Caco-2 (cell line): ENCODE results near the gene NUMB. TPM values are rescaled to one million over a fixed set of nuclear protein-coding genes. Genes with fewer than 3 reads are reported as not detected.

Source experiments
- BruUV-seq: library from RNA; stranded (reverse); fragments of 400-500 nt; replicated peaks from 2 replicates; lab custom pipeline; 2021; lab: Mats Ljungman, UMichigan
- CTCF ChIA-PET: fragments of 300-600 bp; sonication (Branson Sonifier 250); formaldehyde crosslinking; loops from one replicate; lab custom pipeline; 2022; ENCODE audit warnings: antibody characterized with exemption; lab: Charles Lee
- POLR2A ChIA-PET: fragments of 300-600 bp; sonication (Branson Sonifier 250); formaldehyde crosslinking; loops from one replicate; lab custom pipeline; 2022; ENCODE audit warnings: antibody characterized with exemption; lab: Charles Lee
- DNase-seq, 2 experiments: peaks; one replicate each; pipeline versions ENCODE4 v3.0.0 to v3.0.0-alpha.2; 2020 to 2022
- H3K27me3 ChIP-seq: replicated peaks from 2 replicates; pipeline ENCODE4 v1.6.0; 2011; ENCODE audit warnings: low read length; ENCODE audit not compliant: control insufficient read depth, insufficient read depth
- H3K36me3 ChIP-seq: 2 replicates; pipeline ENCODE4 v1.5.1; 2011; ENCODE audit warnings: low read length; ENCODE audit not compliant: control insufficient read depth, insufficient read depth
- H3K4me1 ChIP-seq: fragments of 250-450 bp; sonication (Bioruptor Pico); 2 replicates; pipeline ENCODE4 v1.5.1; 2020; ENCODE audit warnings: mild to moderate bottlenecking
- H3K4me3 ChIP-seq: 2 replicates; pipeline ENCODE4 v1.5.1; 2011; ENCODE audit warnings: low read depth, mild to moderate bottlenecking, control low read depth, low read length
- H3K9me3 ChIP-seq: fragments of 250-450 bp; sonication (Bioruptor Pico); 2 replicates; pipeline ENCODE4 v1.5.1; 2020; ENCODE audit warnings: mild to moderate bottlenecking, moderate library complexity
- H3K27ac Mint-ChIP-seq: one replicate; pipeline ENCODE4 v1.8.0; 2022; ENCODE audit warnings: mixed read lengths; ENCODE audit not compliant: unreplicated experiment
- H3K27me3 Mint-ChIP-seq: one replicate; pipeline ENCODE4 v1.8.0; 2022; ENCODE audit warnings: mixed read lengths; ENCODE audit not compliant: insufficient read depth, unreplicated experiment
- H3K36me3 Mint-ChIP-seq: one replicate; pipeline ENCODE4 v1.8.0; 2022; ENCODE audit warnings: mild to moderate bottlenecking, mixed read lengths; ENCODE audit not compliant: insufficient read depth, unreplicated experiment
- H3K4me1 Mint-ChIP-seq: one replicate; pipeline ENCODE4 v1.8.0; 2022; ENCODE audit warnings: low read depth, mixed read lengths; ENCODE audit not compliant: unreplicated experiment
- H3K4me3 Mint-ChIP-seq: one replicate; pipeline ENCODE4 v1.8.0; 2022; ENCODE audit warnings: mild to moderate bottlenecking, moderate library complexity, mixed read lengths; ENCODE audit not compliant: unreplicated experiment
- H3K9me3 Mint-ChIP-seq: one replicate; pipeline ENCODE4 v1.8.0; 2022; ENCODE audit warnings: mixed read lengths; ENCODE audit not compliant: unreplicated experiment
- intact Hi-C: fragments of 100-400 bp; cut with micrococcal nuclease; formaldehyde crosslinking; loops from one replicate; pipeline ENCODE4 v1.10.0; 2022; ENCODE audit not compliant: unreplicated experiment
- total RNA-seq: library from RNA; stranded (reverse); gene quantifications from 2 replicates; pipeline ENCODE4 v1.2.3, GENCODE V29; 2022
- TF ChIP-seq, protein P1 (sequence below), 2 experiments: fragments of 200-600 bp in 1 of 2; IDR thresholded peaks; 1 replicate in 1 of 2; 2 replicates in 1 of 2; pipeline versions ENCODE4 v1.5.1 to v1.8.0; 2011 to 2022; ENCODE audit warnings: antibody characterized with exemption in 1 of 2, control low read depth in 1 of 2, inconsistent platforms in 1 of 2, low read depth in 1 of 2, low read length in 1 of 2, mild to moderate bottlenecking in 1 of 2, moderate library complexity in 1 of 2; ENCODE audit not compliant: insufficient read depth in 1 of 2, severe bottlenecking in 1 of 2, unreplicated experiment in 1 of 2

NUMB gene
- total RNA-seq, 1 experiment from 2014 or later = 67.6 TPM

DNA sequence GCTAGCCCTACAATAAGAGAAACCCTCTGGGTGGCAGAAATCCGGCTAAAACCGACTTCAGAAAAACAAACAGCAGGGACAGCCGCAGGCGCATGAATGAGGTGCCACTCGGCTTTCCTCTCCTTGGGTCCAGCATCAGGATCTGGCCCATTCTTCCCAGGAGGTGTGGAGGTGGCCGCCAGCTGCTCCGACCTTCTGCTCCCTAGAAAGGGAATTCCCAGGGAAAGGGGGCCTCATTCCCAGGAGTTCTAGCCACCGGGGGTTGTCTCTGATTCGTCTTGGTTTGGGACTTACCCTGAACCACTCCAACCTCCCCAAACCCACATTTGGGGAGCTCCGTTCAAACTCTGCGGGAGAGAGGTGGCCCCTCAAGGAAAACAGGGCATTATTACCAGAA lies 208.0 kb downstream of the NUMB start:
- ChIA-PET CTCF (no interaction called here), POLR2A (no interaction called here)
- no peaks in the 10 kb centered on the region for H3K4me1 Mint-ChIP-seq
- Histone ChIP-seq H3K4me1 (no peaks in the 10 kb centered on the region), H3K36me3 (no peaks in the 10 kb centered on the region), H3K4me3 (no peak overlapping the region), H3K27me3 (no peaks in the 10 kb centered on the region), H3K9me3 (no peaks in the 10 kb centered on the region)
- no peaks in the 10 kb centered on the region for H3K36me3 Mint-ChIP-seq
- no peak overlapping the region for H3K4me3 Mint-ChIP-seq
- TF ChIP-seq, protein P1, sequence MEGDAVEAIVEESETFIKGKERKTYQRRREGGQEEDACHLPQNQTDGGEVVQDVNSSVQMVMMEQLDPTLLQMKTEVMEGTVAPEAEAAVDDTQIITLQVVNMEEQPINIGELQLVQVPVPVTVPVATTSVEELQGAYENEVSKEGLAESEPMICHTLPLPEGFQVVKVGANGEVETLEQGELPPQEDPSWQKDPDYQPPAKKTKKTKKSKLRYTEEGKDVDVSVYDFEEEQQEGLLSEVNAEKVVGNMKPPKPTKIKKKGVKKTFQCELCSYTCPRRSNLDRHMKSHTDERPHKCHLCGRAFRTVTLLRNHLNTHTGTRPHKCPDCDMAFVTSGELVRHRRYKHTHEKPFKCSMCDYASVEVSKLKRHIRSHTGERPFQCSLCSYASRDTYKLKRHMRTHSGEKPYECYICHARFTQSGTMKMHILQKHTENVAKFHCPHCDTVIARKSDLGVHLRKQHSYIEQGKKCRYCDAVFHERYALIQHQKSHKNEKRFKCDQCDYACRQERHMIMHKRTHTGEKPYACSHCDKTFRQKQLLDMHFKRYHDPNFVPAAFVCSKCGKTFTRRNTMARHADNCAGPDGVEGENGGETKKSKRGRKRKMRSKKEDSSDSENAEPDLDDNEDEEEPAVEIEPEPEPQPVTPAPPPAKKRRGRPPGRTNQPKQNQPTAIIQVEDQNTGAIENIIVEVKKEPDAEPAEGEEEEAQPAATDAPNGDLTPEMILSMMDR (IDR thresholded peaks at IDR 0.05; ENCODE audit: insufficient read depth in 1 of 2, low read depth in 1 of 2, low read length in 1 of 2, severe bottlenecking in 1 of 2, unreplicated experiment in 1 of 2) = no peak
- no TSS peak for BruUV-seq
- no peaks in the 10 kb centered on the region for H3K27me3 Mint-ChIP-seq
- H3K27ac Mint-ChIP-seq = no peak overlapping the region
- H3K9me3 Mint-ChIP-seq = no peaks in the 10 kb centered on the region
- DNase-seq = no peak
- intact Hi-C loops = no loop called here

DNA sequence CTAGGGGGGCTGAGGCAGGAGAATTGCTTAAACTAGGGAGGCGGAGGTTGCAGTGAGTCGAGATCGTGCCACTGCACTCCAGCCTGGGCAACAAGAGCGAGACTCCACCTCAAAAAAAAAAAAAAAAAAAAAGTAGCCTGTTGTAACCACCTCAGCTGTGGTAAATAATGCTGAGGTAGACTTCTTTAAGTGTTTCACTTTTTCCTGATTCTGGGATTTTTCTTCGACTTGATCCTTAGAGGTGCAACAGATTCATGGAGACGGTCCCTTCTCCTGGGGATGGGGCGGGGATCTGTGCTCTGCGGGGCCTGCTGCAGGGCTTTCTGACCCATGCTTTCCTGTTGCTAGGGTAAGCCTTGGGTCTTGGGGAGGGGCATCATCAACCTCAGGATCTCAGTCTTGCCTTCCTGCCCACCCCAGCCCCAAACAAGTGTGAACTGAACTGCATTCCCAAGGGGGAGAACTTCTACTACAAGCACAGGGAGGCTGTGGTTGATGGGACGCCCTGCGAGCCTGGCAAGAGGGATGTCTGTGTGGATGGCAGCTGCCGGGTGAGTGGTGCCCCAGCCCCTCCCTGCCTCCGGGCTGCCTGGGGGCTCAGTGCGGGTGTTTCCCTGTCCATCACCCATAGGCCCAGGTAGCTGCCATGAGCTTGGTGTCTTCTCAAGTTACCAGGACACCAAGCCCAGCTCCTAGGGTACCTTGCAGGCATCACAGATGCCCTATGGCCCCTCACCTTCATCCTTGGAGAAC lies 208.6 kb downstream of the NUMB start:
- intact Hi-C loops = no loop called here

DNA sequence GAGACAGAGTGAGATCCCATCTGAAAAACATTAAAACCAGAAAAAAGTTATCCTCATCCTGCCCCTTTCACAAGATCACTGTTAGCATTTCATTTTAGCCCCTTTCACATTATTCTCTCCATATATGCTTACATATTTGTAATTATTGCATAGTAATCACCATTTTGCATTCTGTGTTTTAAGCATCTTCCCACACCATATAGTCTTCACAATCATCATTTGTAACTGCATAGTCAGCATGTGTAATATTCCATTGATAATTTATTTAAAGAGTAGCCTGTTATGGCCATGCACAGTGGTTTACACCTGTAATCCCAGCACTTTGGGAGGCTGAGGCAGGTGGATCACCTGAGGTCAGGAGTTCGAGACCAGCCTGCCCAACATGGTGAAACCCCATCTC lies 209.2 kb downstream of the NUMB start:
- no peaks in the 10 kb centered on the region for H3K27me3 Mint-ChIP-seq

More for the DNA sequence above, 208.6 kb downstream of the NUMB start:
- Histone ChIP-seq H3K36me3 (no peaks in the 10 kb centered on the region), H3K9me3 (no peaks in the 10 kb centered on the region), H3K4me1 (no peaks in the 10 kb centered on the region), H3K4me3 (no peak overlapping the region), H3K27me3 (no peaks in the 10 kb centered on the region)
- no peak for DNase-seq
- Mint-ChIP-seq H3K9me3 (no peaks in the 10 kb centered on the region), H3K27ac (no peak overlapping the region), H3K4me3 (no peak overlapping the region), H3K4me1 (no peaks in the 10 kb centered on the region), H3K27me3 (no peaks in the 10 kb centered on the region), H3K36me3 (no peaks in the 10 kb centered on the region)
- POLR2A ChIA-PET = no interaction called here
- TF ChIP-seq, protein P1 (IDR thresholded peaks at IDR 0.05; ENCODE audit: insufficient read depth in 1 of 2, low read depth in 1 of 2, low read length in 1 of 2, severe bottlenecking in 1 of 2, unreplicated experiment in 1 of 2) = no peak
- BruUV-seq = no TSS peak
- CTCF ChIA-PET = no interaction called here

More for the DNA sequence above, 209.2 kb downstream of the NUMB start:
- ChIA-PET CTCF (no interaction called here), POLR2A (no interaction called here)
- DNase-seq = no peak
- no peaks in the 10 kb centered on the region for H3K4me1 Mint-ChIP-seq
- no peak overlapping the region for H3K27ac Mint-ChIP-seq
- TF ChIP-seq, protein P1 (IDR thresholded peaks at IDR 0.05; ENCODE audit: insufficient read depth in 1 of 2, low read depth in 1 of 2, low read length in 1 of 2, severe bottlenecking in 1 of 2, unreplicated experiment in 1 of 2) = no peak
- H3K36me3 ChIP-seq = no peaks in the 10 kb centered on the region
- intact Hi-C loops = no loop called here
- no TSS peak for BruUV-seq
- no peaks in the 10 kb centered on the region for H3K36me3 Mint-ChIP-seq
- H3K4me3 Mint-ChIP-seq = no peak overlapping the region
- H3K4me3 ChIP-seq = no peak overlapping the region
- no peaks in the 10 kb centered on the region for H3K4me1 ChIP-seq
- H3K27me3 ChIP-seq = no peaks in the 10 kb centered on the region
- no peaks in the 10 kb centered on the region for H3K9me3 Mint-ChIP-seq
- H3K9me3 ChIP-seq = no peaks in the 10 kb centered on the region
